Retinal pigment epithelial cell (primary cell): Measurements from ENCODE around the gene SH3RF2.

Experiments
- DNase-seq: peaks from one replicate; pipeline ENCODE4 v3.0.0-alpha.2; 2010; ENCODE audit warnings: low read depth
- H3K4me3 ChIP-seq: 2 replicates; pipeline ENCODE4 v1.5.1; 2011; ENCODE audit warnings: mild to moderate bottlenecking, low read length, control low read depth, moderate library complexity
- CTCF ChIP-seq: conservative IDR thresholded peaks from 2 replicates; pipeline ENCODE4 v1.5.1; 2011; ENCODE audit warnings: low read depth, low read length, control low read depth, inconsistent platforms

SH3RF2 gene

GRCh38 chr5:146050086-146050485, 113.7 kb downstream of the SH3RF2 start:
- TF ChIP-seq CTCF: no peak
- DNase-seq: no peak
- H3K4me3 ChIP-seq: no peak overlapping the region

- TF ChIP-seq CTCF: no peak
- DNase-seq: no peak
- H3K4me3 ChIP-seq: no peak overlapping the region
Measured at GRCh38 chr5:146051678-146052077, 115.3 kb downstream of the SH3RF2 start.

- TF ChIP-seq CTCF: peak; percentile 58
- DNase-seq: no peak
- no peak overlapping the region for H3K4me3 ChIP-seq
Measured at GRCh38 chr5:146052780-146053179, 116.4 kb downstream of the SH3RF2 start.

GRCh38 chr5:146055432-146055831, 119.1 kb downstream of the SH3RF2 start:
- no peak for TF ChIP-seq CTCF
- no peak for DNase-seq
- H3K4me3 ChIP-seq: no peak overlapping the region

- DNase-seq: no peak
- H3K4me3 ChIP-seq: no peak overlapping the region
- TF ChIP-seq CTCF: no peak
Measured at GRCh38 chr5:146059460-146060220, 123.3 kb downstream of the SH3RF2 start.

GRCh38 chr5:146060221-146060585, 123.8 kb downstream of the SH3RF2 start:
- TF ChIP-seq CTCF: no peak
- H3K4me3 ChIP-seq: no peak overlapping the region
- no peak for DNase-seq

- no peak overlapping the region for H3K4me3 ChIP-seq
- no peak for DNase-seq
- TF ChIP-seq CTCF: no peak
Measured at GRCh38 chr5:146066968-146067367, 130.6 kb downstream of the SH3RF2 start.
